GM18907 (cell line): ENCODE results near the gene MRLN.
A peak's percentile ranks its signal among the peaks of the same experiment; 100 is the strongest.
"Not testable (repeated sequence)": the region's sequence is repeated elsewhere in the genome, so short reads cannot be mapped to it uniquely, and the experiment has no call there.

ENCODE experiments used
- ATAC-seq: cut with Tn5 transposase; IDR thresholded peaks from one replicate; pipeline ENCODE4 v1.9.1; 2021; ENCODE audit warnings: mild to moderate bottlenecking, moderate library complexity; ENCODE audit not compliant: unreplicated experiment

MRLN gene

DNA sequence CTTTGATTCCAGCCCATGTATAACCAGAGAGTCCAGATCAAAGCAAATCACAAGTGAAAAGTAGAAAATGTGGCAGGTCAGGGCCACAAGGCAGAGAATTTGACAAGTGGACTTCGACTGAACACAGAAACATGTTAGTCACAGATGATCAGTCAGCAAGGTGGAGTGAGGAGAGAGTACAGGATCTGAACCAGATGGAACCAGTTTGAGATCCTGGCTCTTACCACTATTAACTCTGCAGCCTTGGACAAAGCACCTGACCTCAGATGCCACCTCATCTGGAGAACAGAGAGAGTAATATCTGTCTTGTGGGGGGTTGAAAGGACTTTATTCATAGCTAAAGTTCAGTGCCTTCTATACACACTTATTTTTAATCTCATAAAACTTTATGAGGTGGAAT is 4.4 kb downstream of the MRLN start:
- peak; percentile 80 for ATAC-seq

DNA sequence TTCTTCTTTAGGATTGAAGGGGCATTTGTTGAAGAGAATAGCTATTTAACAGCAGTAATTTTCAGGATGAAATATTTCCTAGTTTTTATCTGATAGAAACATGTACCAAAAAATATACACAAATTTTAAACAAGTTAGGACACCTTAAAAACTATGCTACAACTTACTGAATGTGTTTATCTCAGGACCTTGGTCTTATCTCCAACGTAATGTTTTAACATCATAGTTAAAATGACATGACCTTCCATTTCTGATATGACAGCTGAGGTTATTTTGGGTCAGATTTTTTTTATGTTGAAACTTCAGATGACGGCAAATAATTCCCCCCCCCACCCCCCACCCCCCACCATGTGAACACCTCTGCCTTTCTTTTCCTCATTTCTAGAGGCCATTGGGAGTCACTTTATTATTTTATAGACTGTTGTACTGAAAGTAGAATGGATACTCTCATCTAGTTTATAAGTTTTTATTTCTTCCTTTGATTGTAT is 8.0 kb downstream of the MRLN start:
- no peak for ATAC-seq

DNA sequence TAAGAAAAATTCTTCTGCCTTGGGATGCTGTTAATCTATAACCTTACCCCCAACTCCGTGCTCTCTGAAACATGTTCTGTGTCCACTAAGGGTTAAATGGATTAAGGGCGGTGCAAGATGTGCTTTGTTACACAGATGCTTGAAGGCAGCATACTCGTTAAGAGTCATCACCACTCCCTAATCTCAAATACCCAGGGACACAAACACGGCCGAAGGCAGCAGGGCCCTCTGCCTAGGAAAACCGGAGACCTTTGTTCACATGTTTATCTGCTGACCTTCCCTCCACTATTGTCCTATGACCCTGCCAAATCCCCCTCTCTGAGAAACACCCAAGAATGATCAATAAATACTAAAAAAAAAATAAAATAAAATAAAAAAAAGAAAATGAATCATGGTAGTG is 8.5 kb downstream of the MRLN start:
- ATAC-seq, result not testable (repeated sequence)

DNA sequence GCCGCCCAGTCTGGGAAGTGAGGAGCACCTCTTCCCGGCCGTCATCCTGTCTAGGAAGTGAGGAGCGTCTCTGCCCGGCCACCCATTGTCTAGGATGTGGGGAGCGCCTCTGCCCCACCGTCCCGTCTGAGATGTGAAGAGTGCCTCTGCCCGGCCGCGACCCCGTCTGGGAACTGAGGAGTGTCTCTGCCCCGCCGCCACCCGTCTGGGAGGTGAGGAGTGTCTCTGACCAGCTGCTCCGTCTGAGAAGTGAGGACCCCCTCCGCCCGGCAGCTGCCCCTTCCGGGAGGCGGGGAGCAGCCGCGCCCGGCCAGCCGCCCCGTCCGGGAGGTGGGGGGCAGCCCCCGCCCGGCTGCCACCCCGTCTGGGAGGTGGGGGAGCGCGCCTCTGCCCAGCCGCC is 9.1 kb downstream of the MRLN start:
- not testable (repeated sequence) for ATAC-seq

DNA sequence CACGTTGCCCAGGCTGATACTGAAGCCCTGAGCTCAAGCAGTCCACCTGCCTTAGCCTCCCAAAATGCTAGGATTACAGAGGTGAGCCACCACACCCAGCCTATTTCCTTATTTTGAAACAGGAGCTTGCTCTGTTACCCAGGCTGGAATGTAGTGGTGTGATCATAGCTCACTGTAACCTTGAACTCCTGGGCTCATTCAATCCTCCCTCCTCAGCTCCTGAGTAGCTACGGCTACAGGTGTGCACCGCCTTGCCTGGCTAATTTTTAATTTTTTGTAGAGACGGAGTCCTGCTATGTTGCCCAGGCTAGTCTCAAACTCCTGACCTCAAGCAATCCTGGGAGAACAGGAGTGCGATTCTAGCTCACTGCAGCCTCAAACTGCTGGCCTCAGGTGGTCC is 11.7 kb downstream of the MRLN start:
- ATAC-seq, result no peak

DNA sequence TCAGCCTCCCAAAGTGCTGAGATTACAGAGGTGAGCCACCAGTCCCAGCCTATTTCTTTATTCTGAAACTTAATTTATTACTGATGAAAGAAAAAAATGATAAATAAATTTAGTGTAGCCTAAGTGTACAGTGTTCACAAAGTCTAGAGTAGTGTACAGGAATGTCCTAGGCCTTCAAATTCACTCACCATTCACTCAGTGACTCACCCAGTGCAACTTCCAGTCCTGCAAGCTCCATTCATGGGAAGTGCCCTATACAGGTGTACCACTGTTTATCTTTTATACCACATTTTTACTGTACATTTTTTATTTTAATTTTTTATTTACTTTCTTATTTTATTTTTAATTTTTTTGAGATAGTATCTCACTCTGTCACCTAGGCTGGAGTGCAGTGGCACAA is 12.2 kb downstream of the MRLN start:
- ATAC-seq, result no peak

DNA sequence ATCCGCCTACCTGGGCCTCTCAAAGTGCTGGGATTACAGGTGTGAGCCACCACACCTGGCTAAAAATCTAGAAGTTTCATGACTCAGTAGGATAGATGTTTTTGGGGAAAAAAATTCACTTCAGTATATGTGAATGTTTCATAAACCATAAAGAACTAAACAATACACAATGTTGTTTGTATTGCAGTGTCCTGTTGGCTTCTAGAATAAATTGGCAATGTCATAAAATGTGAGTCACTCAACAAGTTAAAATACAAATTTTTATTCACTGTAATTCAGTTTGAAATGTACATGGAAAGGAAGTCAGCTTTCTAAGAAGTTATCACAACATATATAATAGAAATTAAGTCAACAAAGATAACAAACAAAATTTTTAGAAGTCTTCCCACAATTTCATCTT is 16.5 kb downstream of the MRLN start:
- no peak for ATAC-seq

DNA sequence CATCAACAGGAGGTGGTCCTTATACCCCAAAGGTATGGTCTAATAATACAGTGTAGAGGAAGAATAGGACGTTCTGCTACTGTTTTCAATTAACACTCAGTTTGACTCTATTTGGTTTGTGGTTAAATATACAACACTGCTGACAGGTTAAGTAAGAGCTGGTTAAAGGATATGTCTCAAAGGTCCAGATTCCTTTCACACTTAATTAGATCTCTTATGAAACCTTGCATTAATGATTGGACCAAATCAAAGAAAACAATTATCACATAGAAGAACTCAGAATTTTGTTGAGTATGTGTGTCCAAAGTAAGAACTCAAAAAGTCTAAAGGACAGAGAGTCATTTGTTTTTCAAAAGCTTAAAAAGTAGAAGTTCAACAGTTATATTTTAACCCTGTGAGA is 18.0 kb downstream of the MRLN start:
- ATAC-seq, result no peak

DNA sequence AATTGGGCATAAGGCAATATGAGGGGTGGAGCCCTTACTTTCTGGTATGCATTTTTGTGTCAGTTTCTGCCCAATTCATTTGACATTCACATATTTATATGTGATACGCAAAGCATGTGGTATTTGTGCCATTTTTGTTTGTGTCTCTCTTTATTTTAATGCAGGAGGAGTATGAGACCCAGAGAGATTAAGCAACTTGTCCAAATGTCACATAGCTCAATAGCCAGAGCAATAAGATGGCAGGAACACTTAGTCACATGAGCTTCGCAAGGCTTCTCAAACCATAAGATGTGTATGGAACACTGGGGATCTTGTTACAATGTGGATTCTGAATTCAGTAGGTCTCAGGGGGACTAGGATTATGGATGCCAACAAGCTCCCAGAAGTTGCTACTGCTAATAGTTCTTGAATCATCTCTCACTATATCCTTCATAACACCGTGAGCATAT is 19.2 kb downstream of the MRLN start:
- ATAC-seq, result no peak

DNA sequence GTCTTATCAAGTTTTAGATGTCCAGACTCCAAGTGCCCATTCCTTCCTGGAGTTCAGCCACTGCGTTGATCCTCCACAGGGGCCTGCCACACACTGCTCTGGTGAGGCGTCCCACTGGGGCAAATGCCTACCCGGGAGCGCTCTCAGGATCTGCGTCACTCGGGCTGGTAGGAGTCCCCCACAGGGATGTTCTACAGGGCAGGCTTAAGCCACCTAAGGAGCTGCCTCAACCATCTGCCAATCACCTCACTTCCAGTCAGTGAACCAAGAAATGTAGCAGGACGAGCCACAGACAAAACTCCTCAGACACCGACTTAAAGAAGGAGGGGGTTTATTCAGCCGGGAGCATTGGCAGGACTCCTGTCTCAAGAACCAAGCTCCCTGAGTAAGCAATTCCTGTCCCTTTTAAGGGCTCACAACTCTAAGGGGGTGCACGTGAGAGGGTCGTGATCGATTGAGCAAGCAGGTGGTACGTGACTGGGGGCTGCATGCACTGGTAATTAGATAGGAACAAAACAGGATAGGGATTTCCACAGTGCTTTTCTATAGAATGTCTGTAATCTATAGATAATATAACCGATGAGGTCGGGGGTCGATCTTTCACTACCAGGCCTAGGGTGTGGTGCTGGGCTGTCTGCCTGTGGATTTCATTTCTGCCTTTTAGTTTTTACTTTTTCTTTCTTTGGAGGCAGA is 19.8 kb downstream of the MRLN start:
- ATAC-seq, result not testable (repeated sequence)

DNA sequence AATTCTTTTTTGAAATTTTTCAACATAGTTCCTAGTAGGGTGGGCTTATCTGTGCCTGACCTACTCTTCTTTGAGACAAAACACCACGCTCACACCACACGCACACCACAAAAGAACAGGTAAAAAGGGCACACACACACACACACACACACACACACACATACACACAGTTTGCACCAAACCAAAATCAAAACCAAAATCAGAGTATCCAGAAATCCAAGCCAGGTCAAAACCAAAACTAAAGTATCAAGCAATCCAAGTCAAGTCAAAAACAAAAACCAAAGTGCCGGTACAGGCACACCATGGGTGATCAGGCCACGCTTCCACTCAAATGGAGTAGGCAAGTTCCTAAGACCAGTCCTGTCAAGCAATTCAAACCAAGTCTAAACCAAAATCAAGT is 20.4 kb downstream of the MRLN start:
- not testable (repeated sequence) for ATAC-seq

DNA sequence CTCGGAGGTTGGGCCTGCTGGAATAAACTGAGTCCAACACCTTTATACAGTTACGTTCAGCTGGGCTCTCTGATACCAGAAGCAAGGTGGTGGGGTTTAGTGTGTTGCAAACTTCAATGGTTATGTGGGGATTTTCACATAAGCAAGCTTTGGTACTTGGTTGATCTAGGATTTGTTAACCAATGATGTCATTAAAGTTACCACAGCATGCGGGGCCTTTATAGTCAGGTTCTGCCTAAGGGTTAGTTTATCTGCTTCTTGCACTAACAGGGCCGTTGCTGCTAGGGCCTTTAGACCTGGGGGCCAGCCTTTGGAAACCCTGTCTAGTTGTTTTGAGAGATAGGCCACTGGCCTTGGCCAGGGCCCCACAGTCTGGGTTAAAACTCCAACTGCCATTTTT is 24.1 kb downstream of the MRLN start:
- ATAC-seq, result not testable (repeated sequence)

DNA sequence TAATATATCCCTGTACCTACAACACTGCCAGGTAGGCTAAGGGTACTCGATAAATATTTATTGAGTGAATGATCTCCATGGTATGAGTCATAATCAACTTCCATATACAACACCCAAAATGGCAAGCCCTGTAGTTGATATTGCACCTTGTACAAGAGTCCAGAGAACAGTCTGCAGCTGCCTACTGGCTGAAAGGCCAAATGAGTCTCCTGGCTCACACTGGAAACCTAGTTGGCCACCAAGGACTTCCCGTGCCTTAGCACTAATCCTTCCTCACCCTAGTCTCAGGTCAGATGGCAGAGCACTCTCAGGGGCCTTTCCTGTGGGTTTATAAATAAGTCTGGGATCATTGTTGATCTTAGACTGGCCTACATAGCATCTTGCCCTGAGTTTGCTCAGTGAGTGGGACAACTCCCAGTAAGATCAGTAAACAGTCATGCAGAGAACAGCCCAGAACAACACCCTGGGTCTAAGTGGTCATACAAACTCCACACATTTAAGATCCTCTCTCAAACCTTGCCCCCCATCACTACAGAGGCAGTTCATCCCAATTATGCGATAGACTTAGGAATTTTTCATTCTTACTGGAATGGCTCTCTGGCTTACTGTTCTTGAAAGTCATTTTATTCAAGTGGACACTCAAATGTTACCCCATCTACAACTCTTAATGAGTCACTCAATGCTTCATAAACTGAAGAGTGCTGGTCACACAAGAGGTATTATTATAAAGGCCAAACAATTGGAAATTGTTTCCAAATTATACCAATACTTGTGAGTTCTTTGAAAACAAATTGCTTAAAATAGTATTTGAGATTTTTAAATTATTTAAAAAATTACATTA is 28.9 kb downstream of the MRLN start:
- ATAC-seq, result no peak

DNA sequence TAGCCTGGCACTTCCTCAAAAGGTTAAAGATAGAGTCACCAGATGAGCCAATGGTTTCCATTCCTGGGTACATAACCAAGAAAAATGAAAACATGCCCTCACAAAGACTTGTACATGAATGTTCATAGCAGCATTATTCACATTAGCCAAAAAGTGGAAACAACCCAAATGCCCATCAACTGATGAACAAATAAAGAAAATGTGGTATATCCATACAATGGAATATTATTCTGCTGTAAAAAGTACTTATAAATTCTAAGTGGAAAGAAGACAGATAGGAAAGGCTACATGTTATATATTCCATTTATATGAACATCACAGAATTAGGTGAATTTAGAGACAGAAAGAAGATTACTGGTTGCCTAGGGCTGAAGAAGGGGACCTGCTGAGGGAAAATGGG is 32.9 kb downstream of the MRLN start:
- no peak for ATAC-seq

DNA sequence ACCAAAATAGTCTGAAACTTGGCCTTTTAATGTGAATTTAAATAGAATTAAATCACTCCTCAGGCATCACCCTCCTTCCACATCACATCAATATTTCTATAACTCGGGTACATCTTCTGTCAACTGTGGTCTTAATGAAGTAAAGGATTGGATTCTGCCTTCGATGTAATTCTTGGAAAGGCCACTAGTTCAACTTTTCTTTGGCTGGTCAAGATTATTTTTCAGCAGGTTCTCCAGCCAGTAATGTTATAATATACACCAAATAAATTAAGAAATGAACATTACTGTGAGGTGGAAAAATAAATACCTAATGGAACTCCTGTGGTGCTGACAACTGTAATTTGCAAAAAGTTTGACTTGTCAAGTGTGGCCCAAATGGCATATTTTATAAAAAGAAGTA is 33.9 kb downstream of the MRLN start:
- no peak for ATAC-seq

DNA sequence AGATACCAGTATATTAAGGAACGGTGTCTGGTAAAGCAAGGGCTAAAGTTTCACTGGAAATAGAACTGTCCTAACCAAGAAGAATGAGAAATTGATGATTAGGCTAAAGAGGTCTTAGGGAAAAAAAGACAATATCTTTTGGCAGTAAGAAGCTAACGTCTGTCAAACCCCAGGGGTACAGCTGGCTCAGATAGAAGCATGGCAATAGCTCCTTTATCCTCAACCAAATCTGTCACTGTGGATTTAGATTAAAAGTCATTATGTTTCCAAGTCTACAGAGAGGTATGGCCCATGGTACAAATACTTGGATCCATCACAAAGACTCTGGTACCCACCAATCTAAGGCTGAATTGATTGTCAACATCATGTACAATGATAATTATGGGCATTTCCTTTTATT is 35.0 kb downstream of the MRLN start:
- no peak for ATAC-seq

DNA sequence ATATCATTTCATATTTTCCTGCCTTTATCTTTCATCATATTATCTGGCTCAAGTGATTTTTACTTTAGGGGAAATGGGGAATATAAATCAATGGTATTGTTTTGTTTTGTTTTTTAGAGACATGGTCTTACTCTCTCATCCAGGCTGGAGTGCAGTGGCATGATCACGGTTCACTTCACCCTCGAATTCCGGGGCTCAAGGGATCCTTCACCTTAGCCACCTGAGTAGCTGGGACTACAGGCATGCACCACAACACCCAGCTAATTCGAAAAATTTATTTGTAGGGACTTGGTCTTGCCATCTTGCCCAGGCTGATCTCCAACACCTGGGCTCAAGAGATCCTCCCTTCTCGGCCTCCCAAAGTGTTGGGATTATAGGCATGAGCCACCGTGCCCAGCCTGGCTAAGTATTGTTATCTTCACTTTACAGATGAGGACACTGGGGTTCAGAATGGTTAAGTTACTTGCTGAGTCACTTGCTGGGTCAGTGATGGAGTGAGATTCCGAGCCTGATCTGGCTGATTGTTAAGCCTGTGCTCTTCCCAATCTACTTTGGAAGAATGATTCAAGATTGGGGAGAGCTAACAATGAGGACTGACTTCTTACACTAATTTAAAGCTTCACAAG is 39.9 kb downstream of the MRLN start:
- ATAC-seq, result no peak

DNA sequence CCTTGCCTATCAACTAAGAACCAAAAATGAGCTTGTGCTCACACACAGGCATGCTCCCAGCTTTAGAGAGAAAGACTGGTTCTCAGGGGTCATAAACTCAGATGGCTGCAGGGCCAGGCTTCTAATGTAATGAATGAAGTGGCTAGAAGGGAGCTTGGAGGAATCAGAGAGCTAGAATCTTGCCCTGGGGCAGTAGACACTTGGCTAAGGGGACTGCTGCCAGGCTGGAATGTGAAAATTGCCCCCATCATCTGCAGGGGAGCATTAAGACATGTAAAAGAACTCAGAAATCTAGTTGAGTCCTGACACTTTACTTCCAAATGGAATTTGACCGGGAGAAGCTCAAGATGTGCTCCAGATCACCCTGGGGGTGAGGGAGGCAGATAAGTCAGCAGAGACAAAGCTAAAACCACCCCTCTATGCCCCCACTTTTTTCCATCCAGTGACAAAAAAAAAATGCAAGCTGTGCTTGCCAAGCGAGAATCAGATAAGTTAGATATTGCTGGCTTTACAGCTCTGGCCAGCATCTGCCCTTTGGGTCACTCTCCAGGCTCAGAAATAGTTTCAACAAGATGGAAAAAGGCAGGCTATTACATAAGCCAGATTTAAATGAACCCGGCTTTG is 41.3 kb downstream of the MRLN start:
- ATAC-seq, result no peak

DNA sequence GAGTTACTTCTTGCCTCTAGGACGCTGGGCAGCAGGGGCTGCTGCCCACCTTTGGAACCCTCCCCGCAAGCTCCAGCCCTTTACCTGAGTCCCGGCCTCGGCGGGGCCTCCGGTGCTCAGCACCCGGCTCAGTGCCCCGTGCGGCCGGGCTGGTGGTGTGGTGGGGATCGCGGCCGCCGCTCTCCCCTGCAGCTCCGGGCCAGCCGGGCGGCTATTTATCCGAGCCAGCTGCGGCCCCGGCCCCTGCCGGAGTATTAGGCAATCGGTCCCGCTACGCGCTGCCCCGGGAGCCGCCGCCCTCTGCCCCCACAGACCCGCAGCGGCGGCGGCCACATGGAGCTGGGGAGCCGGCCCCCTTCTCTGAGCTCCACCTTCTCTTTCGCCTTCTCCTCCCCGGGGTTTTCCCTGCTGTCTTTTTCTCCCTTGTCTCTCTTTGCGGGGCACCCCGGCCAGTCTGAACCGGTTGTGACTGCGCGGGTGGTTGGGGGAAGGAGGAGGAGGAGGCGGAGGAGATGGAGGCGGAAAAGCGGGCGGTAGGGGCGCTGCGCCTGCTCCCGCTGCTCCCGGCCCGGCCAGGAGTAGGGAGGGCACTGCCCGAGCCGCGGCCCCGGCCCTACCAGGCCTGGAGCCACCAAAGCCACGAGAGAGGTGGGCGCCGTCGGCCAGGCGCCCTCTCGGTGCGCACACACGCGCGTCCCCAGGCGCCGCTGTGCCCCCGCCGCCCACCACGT is 43.7 kb downstream of the MRLN start, which contains the start of gene SLC16A9:
TSS of gene SLC16A9 (minus strand) at position 456 of the 731 bp plus-strand sequence. CDS start 25,559 bp downstream, outside the sequence.
- ATAC-seq, result peak; percentile 95

DNA sequence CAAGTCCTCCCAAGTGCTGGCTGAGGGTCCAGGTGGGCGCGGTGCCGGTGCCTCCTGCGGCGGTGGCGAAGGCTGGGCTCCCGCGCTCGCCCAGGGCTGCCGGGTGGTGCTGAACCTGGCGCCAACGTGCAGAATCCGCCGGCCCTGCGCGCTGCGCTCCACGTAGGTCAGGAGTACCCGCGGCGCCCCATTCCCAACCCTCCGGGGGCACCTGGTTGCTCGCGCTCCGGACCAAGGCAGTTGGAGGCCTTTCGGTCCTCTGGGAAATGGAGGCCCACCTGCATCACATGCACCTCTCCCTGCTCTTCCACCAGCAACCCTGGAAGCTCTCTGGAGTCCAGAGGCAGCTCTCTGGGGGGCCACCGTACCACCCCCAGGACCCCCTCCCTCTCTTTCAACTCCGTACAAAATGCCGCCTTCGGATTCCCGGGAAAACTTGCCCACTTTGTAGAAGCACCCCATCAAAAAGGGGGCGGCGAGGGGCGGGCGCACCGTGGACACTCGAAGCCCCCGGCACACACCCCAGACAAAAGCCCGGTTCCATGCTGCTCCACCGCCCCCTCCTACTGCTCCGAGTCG is 44.4 kb downstream of the MRLN start:
- ATAC-seq, result peak; percentile 46
